KMS-11 (cell line): ENCODE data around the gene ZNF385A.

ENCODE experiments used
- H2AFZ ChIP-seq: fragments of 200-600 bp; sonication (generic); 2 replicates; pipeline ENCODE4 v1.6.1; 2016; ENCODE audit warnings: antibody characterized with exemption, mixed run types, low read depth
- H3K27ac ChIP-seq: fragments of 200-600 bp; sonication (generic); 2 replicates; pipeline ENCODE4 v1.6.1; 2016; ENCODE audit warnings: mild to moderate bottlenecking, mixed run types
- H3K27me3 ChIP-seq: fragments of 200-600 bp; sonication (generic); 2 replicates; pipeline ENCODE4 v1.6.1; 2017; ENCODE audit warnings: mild to moderate bottlenecking, low read depth, mixed run types, moderate library complexity; ENCODE audit not compliant: insufficient read depth
- H3K36me3 ChIP-seq: fragments of 200-600 bp; sonication (generic); 2 replicates; pipeline ENCODE4 v1.6.1; 2017; ENCODE audit warnings: mild to moderate bottlenecking, mixed run types; ENCODE audit not compliant: insufficient read depth
- H3K4me1 ChIP-seq: fragments of 200-600 bp; sonication (generic); 2 replicates; pipeline ENCODE4 v1.6.1; 2016; ENCODE audit warnings: mild to moderate bottlenecking, low read depth, mixed run types; ENCODE audit not compliant: poor library complexity, severe bottlenecking
- H3K4me2 ChIP-seq: fragments of 200-600 bp; sonication (generic); 2 replicates; pipeline ENCODE4 v1.7.0; 2016; ENCODE audit warnings: mild to moderate bottlenecking, mixed run types
- H3K4me3 ChIP-seq: fragments of 200-600 bp; sonication (generic); IDR thresholded peaks from 2 replicates; pipeline ENCODE4 v1.6.1; 2017; ENCODE audit warnings: low read depth, low read length, mixed read lengths; ENCODE audit not compliant: insufficient read depth
- H3K79me2 ChIP-seq: fragments of 200-600 bp; sonication (generic); 2 replicates; pipeline ENCODE4 v1.6.1; 2016; ENCODE audit warnings: low read depth, mixed run types; ENCODE audit not compliant: insufficient read depth
- H3K9ac ChIP-seq: fragments of 200-600 bp; sonication (generic); 2 replicates; pipeline ENCODE4 v1.6.1; 2016; ENCODE audit warnings: mild to moderate bottlenecking, mixed run types
- H4K20me1 ChIP-seq: fragments of 200-600 bp; sonication (generic); 2 replicates; pipeline ENCODE4 v1.6.1; 2016; ENCODE audit warnings: mild to moderate bottlenecking, mixed run types; ENCODE audit not compliant: insufficient read depth
- CTCF ChIP-seq: fragments of 200-600 bp; sonication (generic); conservative IDR thresholded peaks from 2 replicates; pipeline ENCODE4 v1.6.1; 2017; ENCODE audit warnings: low read depth, mild to moderate bottlenecking, antibody characterized with exemption, low read length, moderate library complexity, mixed read lengths

ZNF385A gene

GRCh38 chr12:54429014-54429471, 44.5 kb upstream of the ZNF385A start:
- Histone ChIP-seq H3K4me3 (no peak overlapping the region), H3K36me3 (no peaks in the 10 kb centered on the region), H3K4me1 (no peaks in the 10 kb centered on the region), H3K79me2 (no peaks in the 10 kb centered on the region), H4K20me1 (no peaks in the 10 kb centered on the region), H3K4me2 (no peak overlapping the region), H3K9ac (no peak overlapping the region), H2AFZ (no peak overlapping the region), H3K27ac (no peak overlapping the region), H3K27me3 (peaks cover 29% of the 10 kb centered on the region)
- no peak for TF ChIP-seq CTCF

GRCh38 chr12:54428050-54429013, 43.8 kb upstream of the ZNF385A start:
- Histone ChIP-seq H3K36me3 (no peaks in the 10 kb centered on the region), H3K27ac (no peak overlapping the region), H4K20me1 (no peaks in the 10 kb centered on the region), H3K9ac (no peak overlapping the region), H3K79me2 (no peaks in the 10 kb centered on the region), H3K4me3 (no peak overlapping the region), H2AFZ (no peak overlapping the region), H3K4me2 (no peak overlapping the region), H3K4me1 (no peaks in the 10 kb centered on the region), H3K27me3 (peaks cover 29% of the 10 kb centered on the region)
- no peak for TF ChIP-seq CTCF

GRCh38 chr12:54427106-54427505, 42.6 kb upstream of the ZNF385A start:
- TF ChIP-seq CTCF, result no peak
- no peak overlapping the region for H3K4me3 ChIP-seq
- no peak overlapping the region for H3K4me2 ChIP-seq
- H3K27ac ChIP-seq, result no peak overlapping the region
- no peaks in the 10 kb centered on the region for H3K36me3 ChIP-seq
- no peaks in the 10 kb centered on the region for H3K79me2 ChIP-seq
- peaks cover 29% of the 10 kb centered on the region for H3K27me3 ChIP-seq
- H4K20me1 ChIP-seq, result no peaks in the 10 kb centered on the region
- H3K4me1 ChIP-seq, result no peaks in the 10 kb centered on the region
- H3K9ac ChIP-seq, result no peak overlapping the region
- H2AFZ ChIP-seq, result no peak overlapping the region

- H3K79me2 ChIP-seq, result no peaks in the 10 kb centered on the region
- H3K27me3 ChIP-seq, result peaks cover 29% of the 10 kb centered on the region
- no peak overlapping the region for H3K27ac ChIP-seq
- H3K36me3 ChIP-seq, result no peaks in the 10 kb centered on the region
- no peak for TF ChIP-seq CTCF
- no peaks in the 10 kb centered on the region for H4K20me1 ChIP-seq
- H3K4me3 ChIP-seq, result no peak overlapping the region
- no peaks in the 10 kb centered on the region for H3K4me1 ChIP-seq
- H2AFZ ChIP-seq, result no peak overlapping the region
- no peak overlapping the region for H3K9ac ChIP-seq
- no peak overlapping the region for H3K4me2 ChIP-seq
These were observed 42.2 kb upstream of the ZNF385A start for GRCh38 chr12:54426690-54427089.
